ENCODE results near the gene JMJD4.
A peak's percentile ranks its signal among the peaks of the same experiment; 100 is the strongest.

JMJD4 gene

DNA sequence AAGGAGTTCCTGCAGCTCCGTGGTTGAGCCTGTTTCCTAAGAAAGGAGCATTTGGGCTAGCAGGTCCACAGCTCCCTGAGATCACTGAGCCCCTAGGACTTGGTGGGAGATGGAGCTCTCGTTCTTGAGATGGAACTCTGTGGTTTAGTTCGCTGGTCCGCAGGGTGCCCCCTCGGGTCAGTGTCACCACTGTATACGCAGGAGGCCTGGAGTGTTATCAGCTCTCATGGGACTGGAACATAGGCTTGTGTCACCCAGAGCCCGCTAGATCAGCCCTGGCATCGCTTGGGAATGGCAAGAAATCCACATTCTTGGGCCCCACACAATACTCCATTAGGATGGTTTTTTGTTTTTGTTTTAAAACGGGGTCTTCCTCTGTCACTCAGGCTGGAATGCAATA is 3.7 kb upstream of the JMJD4 start:
- H3K4me3 ChIP-seq (ENCODE audit: low read length) = no peak overlapping the region
- DNase-seq (ENCODE audit: low read depth) = no peak
- TF ChIP-seq, protein P1, sequence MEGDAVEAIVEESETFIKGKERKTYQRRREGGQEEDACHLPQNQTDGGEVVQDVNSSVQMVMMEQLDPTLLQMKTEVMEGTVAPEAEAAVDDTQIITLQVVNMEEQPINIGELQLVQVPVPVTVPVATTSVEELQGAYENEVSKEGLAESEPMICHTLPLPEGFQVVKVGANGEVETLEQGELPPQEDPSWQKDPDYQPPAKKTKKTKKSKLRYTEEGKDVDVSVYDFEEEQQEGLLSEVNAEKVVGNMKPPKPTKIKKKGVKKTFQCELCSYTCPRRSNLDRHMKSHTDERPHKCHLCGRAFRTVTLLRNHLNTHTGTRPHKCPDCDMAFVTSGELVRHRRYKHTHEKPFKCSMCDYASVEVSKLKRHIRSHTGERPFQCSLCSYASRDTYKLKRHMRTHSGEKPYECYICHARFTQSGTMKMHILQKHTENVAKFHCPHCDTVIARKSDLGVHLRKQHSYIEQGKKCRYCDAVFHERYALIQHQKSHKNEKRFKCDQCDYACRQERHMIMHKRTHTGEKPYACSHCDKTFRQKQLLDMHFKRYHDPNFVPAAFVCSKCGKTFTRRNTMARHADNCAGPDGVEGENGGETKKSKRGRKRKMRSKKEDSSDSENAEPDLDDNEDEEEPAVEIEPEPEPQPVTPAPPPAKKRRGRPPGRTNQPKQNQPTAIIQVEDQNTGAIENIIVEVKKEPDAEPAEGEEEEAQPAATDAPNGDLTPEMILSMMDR (IDR thresholded peaks at IDR 0.05; ENCODE audit: insufficient read depth, low read depth, low read length, missing control alignments) = no peak

DNA sequence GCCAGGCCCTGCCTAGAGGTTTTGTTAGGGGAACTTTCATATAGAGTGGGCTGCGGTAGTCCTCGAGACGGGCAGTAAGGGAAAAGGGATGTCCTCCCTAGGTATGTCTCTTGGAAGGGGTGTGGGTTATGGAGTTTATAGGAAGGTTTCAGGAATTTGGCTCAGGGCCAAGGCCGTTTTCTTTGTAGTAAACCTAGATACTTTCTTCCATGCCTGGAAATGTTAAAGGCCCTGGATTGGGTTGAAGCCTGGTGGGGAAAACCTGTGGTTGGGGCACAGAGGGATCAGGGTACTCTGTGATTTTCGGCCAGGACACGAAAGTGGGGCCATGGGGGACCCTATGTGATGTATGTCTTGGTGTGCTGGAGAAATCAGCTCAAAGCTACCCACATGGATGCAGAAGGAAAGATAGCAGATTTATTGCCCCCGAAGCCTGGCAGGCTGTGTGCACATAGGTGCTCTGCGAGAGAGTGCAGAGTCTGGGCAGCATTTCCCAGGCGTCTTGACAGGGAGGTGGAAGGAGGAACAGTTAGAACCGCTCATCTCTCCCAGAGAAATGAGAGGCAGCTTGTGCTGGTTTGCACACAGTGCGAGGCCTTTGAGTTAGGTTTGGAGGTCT is 1.8 kb upstream of the JMJD4 start:
- TF ChIP-seq, protein P1 (IDR thresholded peaks at IDR 0.05; ENCODE audit: insufficient read depth, low read depth, low read length, missing control alignments) = no peak
- H3K4me3 ChIP-seq (ENCODE audit: low read length) = no peak overlapping the region

DNA sequence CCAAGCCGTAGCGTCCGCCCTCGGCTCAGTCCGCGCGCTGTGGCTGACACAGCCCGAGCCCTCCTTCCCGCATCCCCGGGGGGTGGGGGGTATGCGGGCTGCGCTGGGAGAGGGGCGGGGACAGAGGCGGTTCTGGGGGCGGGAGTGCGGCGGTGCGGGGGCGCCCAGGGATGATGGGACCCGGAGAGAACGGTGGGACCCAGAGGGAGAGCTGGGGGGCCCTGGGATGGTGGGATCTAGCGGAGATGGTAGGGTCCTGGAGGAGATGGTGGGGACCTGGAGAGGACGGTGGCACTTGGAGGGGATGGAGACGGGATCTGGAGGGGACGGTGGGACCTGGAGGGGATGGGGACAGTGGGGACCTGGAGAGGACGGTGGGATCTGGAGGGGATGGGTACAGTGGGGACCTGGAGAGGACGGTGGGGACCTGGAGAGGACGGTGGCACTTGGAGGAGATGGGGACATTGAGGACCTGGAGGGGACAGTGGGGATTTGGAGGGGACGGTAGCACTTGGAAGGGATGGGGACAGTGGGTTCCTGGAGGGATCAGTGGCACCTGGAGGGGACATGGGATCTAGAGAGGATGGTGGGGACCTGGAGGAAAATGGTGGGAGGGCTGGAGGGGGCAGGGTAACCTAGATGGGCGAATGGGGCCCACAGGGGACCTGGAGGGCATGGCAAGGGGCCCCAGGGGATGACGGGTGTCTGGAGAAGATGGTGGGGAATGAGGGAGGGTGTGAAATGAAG is 610 bp upstream of the JMJD4 start:
- H3K4me3 ChIP-seq (ENCODE audit: low read length) = peak overlapping the region; percentile 96
- DNase-seq (ENCODE audit: low read depth) = no peak
- TF ChIP-seq, protein P1 (IDR thresholded peaks at IDR 0.05; ENCODE audit: insufficient read depth, low read depth, low read length, missing control alignments) = no peak

More for the DNA sequence above, 1.8 kb upstream of the JMJD4 start:
- DNase-seq (ENCODE audit: low read depth) = no peak

DNA sequence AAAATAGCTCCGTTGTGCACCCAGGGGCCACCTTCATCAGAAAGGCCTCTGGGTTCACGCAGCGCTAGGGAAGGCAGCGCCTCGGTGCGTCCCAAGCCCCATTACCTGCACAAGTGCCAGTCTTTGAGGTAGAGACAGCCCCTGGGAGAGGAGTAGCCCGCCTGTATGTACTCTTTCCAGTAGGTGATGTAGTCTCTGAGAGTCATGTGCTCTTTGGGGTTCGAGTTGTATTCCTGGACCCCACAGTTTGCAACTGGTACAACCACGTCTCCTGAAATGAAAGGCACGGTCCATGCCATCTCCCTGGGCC is 601 bp downstream of the JMJD4 start:
- TF ChIP-seq, protein P1 (IDR thresholded peaks at IDR 0.05; ENCODE audit: insufficient read depth, low read depth, low read length, missing control alignments) = no peak
- no peak for DNase-seq (ENCODE audit: low read depth)

DNA sequence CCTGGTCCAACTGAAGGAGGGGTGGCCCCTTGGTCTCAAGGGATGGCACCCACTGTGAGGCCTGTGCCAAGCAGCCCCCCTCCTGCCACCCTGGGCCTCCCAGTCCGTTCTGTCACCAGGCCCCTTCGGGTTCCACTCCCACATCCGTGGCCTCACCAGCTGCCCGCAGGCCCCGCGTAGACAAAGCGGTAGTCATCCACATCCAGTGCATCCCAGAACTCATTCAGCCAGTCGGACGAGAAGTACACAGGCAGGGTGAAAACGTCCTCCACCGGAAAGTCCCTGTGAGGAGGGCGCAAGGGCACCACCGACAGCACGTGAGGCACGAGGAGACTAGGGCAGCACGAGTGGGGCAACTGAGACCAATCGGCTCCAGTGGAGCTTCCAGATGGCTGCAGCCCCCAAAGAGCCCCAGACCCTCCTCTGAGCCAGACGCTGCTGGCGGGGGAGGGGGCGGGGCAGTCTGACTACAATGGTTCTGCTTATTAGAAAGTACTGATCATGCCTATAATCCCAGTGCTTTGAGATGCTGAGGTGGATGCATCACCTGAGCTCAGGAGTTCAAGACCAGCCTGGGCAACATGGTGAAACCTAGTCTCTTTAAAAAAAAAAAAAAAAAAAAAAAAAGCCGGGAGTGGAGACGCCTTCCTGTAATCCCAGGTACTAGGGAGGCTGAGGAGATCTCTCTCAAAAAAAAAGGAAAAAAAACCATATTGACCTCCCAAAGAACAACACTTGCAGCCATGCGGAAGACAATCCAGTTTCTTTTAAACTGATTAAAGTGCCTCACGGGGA is 1.2 kb downstream of the JMJD4 start:
- H3K4me3 ChIP-seq (ENCODE audit: low read length) = peak overlapping the region; percentile 96
- TF ChIP-seq, protein P1 (IDR thresholded peaks at IDR 0.05; ENCODE audit: insufficient read depth, low read depth, low read length, missing control alignments) = no peak
- DNase-seq (ENCODE audit: low read depth) = peak; percentile 85

More for the DNA sequence above, 601 bp downstream of the JMJD4 start:
- peak overlapping the region; percentile 96 for H3K4me3 ChIP-seq (ENCODE audit: low read length)

DNA sequence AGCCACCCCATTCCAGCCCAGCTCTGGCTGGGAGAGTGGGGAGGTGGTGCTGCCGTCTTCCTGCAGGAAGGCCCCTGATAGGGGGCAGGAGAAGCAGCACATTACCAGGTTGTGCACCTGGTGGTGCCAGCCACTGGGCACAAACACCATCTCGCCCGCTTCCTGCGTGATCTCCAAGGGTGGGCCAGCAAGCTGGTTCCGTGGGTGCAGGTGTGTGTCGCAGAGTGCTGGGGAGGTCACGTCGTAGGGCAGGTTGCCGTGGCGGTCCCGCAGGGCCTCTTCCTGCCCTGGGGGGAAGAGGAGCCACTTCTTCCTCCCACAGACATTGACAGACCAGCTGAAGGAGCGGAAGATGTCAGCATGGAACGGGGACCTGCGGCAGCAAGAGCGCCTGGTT is 1.8 kb downstream of the JMJD4 start:
- DNase-seq (ENCODE audit: low read depth) = no peak
- TF ChIP-seq, protein P1 (IDR thresholded peaks at IDR 0.05; ENCODE audit: insufficient read depth, low read depth, low read length, missing control alignments) = no peak
- no peak overlapping the region for H3K4me3 ChIP-seq (ENCODE audit: low read length)
